ENCODE measurements around the gene RNU6-7. TPM values are rescaled to one million over a fixed set of nuclear protein-coding genes. Genes with fewer than 3 reads are reported as not detected.

Gene RNU6-7
- total RNA-seq, 6 experiments from 2014 or later = not detected

DNA sequence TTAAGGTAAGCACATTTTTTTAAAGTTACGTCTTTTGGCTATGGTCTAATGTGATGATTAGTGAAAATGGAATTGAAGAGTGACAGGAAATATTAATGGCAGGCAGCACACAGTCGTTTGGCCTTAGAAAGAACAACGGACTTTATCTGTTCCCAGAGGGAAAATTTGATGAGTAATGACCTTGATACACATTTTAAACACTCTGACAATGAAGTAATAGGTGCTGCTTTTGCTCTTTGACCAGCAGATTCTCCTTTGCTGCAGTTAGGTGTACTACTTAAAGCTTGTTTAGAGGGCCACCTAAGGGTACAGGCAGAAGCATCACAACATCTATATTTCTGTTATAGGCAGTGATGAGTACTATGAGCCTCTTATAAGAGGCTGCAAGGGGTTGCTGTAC, 28.3 kb downstream of the RNU6-7 start:
- H3K4me3 ChIP-seq = no peak overlapping the region
- no peak overlapping the region for H3K27ac ChIP-seq
- TF ChIP-seq, protein P1, sequence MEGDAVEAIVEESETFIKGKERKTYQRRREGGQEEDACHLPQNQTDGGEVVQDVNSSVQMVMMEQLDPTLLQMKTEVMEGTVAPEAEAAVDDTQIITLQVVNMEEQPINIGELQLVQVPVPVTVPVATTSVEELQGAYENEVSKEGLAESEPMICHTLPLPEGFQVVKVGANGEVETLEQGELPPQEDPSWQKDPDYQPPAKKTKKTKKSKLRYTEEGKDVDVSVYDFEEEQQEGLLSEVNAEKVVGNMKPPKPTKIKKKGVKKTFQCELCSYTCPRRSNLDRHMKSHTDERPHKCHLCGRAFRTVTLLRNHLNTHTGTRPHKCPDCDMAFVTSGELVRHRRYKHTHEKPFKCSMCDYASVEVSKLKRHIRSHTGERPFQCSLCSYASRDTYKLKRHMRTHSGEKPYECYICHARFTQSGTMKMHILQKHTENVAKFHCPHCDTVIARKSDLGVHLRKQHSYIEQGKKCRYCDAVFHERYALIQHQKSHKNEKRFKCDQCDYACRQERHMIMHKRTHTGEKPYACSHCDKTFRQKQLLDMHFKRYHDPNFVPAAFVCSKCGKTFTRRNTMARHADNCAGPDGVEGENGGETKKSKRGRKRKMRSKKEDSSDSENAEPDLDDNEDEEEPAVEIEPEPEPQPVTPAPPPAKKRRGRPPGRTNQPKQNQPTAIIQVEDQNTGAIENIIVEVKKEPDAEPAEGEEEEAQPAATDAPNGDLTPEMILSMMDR (IDR thresholded peaks at IDR 0.05) = peak in 1 of 4 donors; percentile 27
- no peak for TF ChIP-seq POLR2A (IDR thresholded peaks at IDR 0.05)
- H3K36me3 ChIP-seq = no peaks in the 10 kb centered on the region
- H3K27me3 ChIP-seq = no peaks in the 10 kb centered on the region
- 23% methylated on average over 3 of the region's 3 CpGs for WGBS (ENCODE audit: insufficient coverage, low coverage, low lambda C conversion rate, missing lambda C conversion rate)
- ATAC-seq (peak; percentile 72 to 96 (median 83)), DNase-seq (no peak)
- intact Hi-C loops (cut with DNase I) = no loop called here
- peaks cover 0 to 11% (median 0%) of the 10 kb centered on the region in 4 donors for H3K4me1 ChIP-seq
- no peaks in the 10 kb centered on the region for H3K9me3 ChIP-seq

DNA sequence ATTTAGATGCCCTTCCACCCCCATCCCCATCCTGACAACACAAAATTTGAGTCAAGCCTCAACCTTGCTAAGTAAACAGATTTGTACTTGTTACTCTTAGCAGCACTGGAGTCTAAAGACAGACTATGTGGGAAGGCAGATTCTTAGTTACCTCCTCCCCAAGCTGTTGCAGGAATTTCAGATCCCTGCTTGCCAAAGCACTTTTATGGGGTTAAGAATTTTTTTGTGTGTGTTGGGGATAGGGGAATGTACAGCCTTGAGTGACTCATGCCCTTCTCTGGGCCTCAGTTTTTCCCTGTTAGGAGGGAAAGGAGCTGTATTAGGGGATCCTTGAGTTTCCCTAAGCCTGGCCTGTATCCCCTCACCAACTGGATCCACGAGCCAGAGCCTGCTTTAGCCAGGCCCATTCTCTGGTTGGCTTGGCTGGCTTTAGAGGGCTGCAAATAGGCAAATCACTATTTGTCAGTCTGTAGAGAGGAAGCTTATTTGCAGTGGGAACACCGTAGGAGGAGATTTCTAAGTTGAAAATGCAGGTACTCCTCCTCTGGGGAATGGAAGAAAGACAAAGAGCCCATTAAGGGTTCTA, 28.9 kb downstream of the RNU6-7 start:
- DNase-seq (no peak), ATAC-seq (peak in 3 of 4 donors; percentile 20 to 27 (median 22))
- Histone ChIP-seq H3K4me1 (peaks cover 0 to 11% (median 0%) of the 10 kb centered on the region in 4 donors), H3K27me3 (no peaks in the 10 kb centered on the region), H3K4me3 (no peak overlapping the region), H3K27ac (no peak overlapping the region), H3K9me3 (no peaks in the 10 kb centered on the region), H3K36me3 (no peaks in the 10 kb centered on the region)
- intact Hi-C loops (cut with DNase I) = no loop called here
- WGBS (ENCODE audit: insufficient coverage, low coverage, low lambda C conversion rate, missing lambda C conversion rate) = 100% methylated on average over 1 of the region's 2 CpGs
- TF ChIP-seq, protein P1 (IDR thresholded peaks at IDR 0.05) = no peak
- TF ChIP-seq POLR2A (IDR thresholded peaks at IDR 0.05) = no peak

GRCh38 chr14:32232481-32232880, 30.6 kb downstream of the RNU6-7 start:
- WGBS (ENCODE audit: insufficient coverage, low coverage, low lambda C conversion rate, missing lambda C conversion rate) = 100% methylated on average over 1 of the region's 1 CpG
- intact Hi-C loops (cut with DNase I) = no loop called here
- Histone ChIP-seq H3K9me3 (no peaks in the 10 kb centered on the region), H3K27me3 (no peaks in the 10 kb centered on the region), H3K4me1 (peaks cover 0 to 11% (median 0%) of the 10 kb centered on the region in 4 donors), H3K27ac (no peak overlapping the region), H3K4me3 (no peak overlapping the region), H3K36me3 (no peaks in the 10 kb centered on the region)
- TF ChIP-seq, protein P1 (IDR thresholded peaks at IDR 0.05) = no peak
- TF ChIP-seq POLR2A (IDR thresholded peaks at IDR 0.05) = no peak
- no peak for DNase-seq
- ATAC-seq = no peak

DNA sequence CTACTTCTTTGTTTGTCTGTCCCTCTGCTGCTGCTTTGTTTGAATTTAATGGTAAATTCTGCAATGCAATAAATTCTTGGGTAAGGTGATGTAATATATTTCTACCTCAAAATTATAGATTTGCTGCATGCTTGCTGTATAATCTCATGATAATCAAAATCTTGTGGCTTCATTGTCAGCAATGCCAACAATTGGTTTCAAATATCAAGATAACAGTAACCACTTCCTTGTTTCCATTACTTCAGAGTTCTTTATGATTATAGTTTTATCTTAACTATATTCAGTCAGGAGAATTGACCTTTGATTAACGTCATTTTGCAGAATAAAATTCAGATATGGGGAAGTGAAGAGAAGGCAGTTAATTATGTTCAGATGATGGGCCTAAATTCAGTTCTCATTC, 31.4 kb downstream of the RNU6-7 start:
- intact Hi-C loops (cut with DNase I) = no loop called here
- H3K36me3 ChIP-seq = no peaks in the 10 kb centered on the region
- H3K27ac ChIP-seq = no peak overlapping the region
- H3K9me3 ChIP-seq = no peaks in the 10 kb centered on the region
- TF ChIP-seq, protein P1 (IDR thresholded peaks at IDR 0.05) = no peak
- TF ChIP-seq POLR2A (IDR thresholded peaks at IDR 0.05) = no peak
- no peak overlapping the region for H3K4me3 ChIP-seq
- no peak for DNase-seq
- no peak for ATAC-seq
- WGBS (ENCODE audit: insufficient coverage, low coverage, low lambda C conversion rate, missing lambda C conversion rate) = 33% methylated on average over 1 of the region's 1 CpG
- peaks cover 0 to 11% (median 0%) of the 10 kb centered on the region in 4 donors for H3K4me1 ChIP-seq
- no peaks in the 10 kb centered on the region for H3K27me3 ChIP-seq
